KOPT-K1 (cell line): Measurements from ENCODE around the gene RFC1.
"Not testable (repeated sequence)": the region's sequence is repeated elsewhere in the genome, so short reads cannot be mapped to it uniquely, and the experiment has no call there.

Experiments
- H3K27ac ChIP-seq: fragments of 200-600 bp; sonication (generic); 2 replicates; pipeline ENCODE4 v1.5.1; 2016; ENCODE audit warnings: antibody characterized with exemption, mild to moderate bottlenecking, low read depth, low read length; ENCODE audit not compliant: poor library complexity, severe bottlenecking
- H3K36me3 ChIP-seq: fragments of 200-600 bp; sonication (generic); 2 replicates; pipeline ENCODE4 v1.5.1; 2017; ENCODE audit warnings: antibody characterized with exemption, mild to moderate bottlenecking, low read length, moderate library complexity; ENCODE audit not compliant: insufficient read depth
- H3K9me3 ChIP-seq: fragments of 200-600 bp; sonication (generic); 2 replicates; pipeline ENCODE4 v1.5.1; 2017; ENCODE audit warnings: antibody characterized with exemption, low read length, mild to moderate bottlenecking; ENCODE audit not compliant: insufficient read depth, poor library complexity, severe bottlenecking

RFC1 gene

DNA sequence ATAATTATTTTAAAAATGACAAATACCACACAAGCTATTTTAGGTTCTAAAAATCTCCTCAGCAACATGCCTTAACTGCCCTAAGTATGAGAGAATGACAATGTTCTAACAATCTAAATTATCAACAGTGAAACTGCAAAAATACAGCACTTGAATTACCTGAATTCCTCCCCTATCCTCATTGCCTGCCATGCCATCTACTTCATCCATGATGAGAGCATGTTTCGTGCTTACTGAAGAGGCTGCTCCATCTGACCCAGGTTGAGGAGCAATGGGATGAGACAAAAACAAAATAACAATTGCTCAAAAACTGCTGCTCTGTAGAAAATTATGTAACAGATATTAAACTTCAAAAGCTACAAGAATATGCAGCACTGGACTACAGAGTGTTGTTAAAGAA is 63.3 kb downstream of the RFC1 start:
- H3K9me3 ChIP-seq, result peaks cover 8% of the 10 kb centered on the region
- no peak overlapping the region for H3K27ac ChIP-seq
- peaks cover 98% of the 10 kb centered on the region for H3K36me3 ChIP-seq

DNA sequence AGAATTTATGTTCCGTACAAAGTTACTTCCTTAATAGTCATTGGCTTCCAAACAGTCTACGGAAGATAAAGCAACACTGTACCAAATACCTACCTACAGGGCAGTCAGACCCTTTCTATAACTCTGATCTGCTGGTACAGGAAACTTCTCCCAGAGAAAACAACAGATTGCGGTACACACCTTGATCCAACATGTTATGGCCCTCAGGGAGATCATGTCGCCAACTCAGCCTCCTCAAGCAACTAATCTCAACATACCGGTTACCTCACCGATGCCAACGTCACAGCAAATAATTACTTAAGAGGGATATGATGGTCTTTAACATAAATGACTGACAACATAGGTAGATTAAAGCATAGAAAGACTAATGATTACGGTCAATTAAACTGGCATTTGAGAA is 70.4 kb downstream of the RFC1 start:
- Histone ChIP-seq H3K36me3 (peaks cover 87% of the 10 kb centered on the region), H3K27ac (no peak overlapping the region), H3K9me3 (peaks cover 12% of the 10 kb centered on the region)

DNA sequence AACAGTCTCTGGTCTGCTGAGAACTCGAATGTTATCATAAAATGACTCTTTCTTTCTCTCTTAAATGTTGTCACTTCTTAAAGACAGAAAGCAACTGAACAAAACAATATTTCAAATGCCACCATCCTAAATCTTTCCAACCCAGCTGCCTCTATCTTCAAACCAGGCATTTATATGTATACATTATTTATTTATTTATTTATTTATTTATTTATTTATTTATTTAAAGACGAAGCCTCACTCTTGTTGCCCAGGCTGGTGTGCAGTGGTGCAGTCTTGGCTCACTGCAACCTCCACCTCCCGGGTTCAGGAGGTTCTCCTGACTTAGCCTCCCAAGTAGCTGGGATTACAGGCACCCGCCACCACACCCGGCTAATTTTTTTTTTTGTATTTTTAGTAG is 73.7 kb downstream of the RFC1 start:
- H3K27ac ChIP-seq, H3K9me3 ChIP-seq: not testable (repeated sequence)
- H3K36me3 ChIP-seq, result peaks cover 88% of the 10 kb centered on the region

DNA sequence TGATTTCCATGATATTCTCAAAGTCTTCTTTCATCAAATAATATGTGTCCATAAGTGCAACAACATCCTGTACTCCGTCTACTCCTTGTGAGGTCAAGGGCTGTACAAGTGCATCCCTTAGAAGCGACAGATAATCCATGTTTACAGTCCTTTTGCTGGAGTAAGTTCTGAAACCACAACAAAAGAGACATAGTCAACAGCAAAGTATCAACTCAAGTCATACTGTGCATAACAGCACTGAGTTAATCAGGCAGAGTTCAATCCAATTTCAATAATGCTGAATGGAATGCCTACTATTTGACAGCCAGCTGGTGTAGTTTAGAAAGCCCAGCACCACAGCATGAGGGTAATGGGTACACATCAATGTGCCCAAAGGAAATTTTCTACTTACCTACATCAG is 74.5 kb downstream of the RFC1 start:
- Histone ChIP-seq H3K36me3 (peaks cover 94% of the 10 kb centered on the region), H3K9me3 (no peaks in the 10 kb centered on the region), H3K27ac (no peak overlapping the region)

DNA sequence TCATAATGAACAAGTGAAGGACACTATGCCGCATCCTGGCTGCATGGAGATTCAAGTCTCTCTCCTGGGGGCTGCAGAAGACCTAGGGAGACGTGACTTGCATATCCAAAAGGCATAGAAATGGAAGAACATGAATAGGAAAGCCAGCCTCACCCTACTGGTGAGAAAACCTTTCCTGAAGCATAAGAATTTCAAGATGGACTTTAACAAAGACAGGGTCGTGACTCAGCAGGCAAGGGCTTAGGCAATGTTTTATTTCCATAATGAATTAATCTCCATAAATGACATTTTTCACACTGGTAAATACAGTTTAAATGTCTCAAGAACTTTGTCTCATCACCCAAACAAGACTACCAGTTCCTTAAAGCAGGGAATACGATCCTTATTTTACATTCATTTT is 78.9 kb downstream of the RFC1 start:
- Histone ChIP-seq H3K27ac (no peak overlapping the region), H3K36me3 (peaks cover 78% of the 10 kb centered on the region), H3K9me3 (no peaks in the 10 kb centered on the region)

DNA sequence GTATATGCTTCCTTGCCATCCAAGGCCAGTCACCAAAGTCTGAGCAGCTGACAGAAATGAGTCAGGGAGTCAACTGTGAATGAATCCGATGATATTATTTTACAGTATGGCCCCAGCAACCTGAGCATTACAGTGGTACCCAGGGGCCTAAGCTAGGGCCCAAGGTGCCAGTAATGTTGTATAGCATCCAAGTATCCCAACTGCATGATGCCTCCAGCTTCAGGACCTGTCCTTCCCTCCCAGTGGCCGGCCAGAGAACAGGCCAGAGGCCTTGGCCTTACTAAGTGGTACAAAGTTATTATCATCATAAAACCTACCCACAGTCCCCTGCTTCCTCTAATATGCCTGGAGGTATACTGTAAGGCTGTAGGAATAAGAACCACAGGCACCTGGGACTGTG is 79.9 kb downstream of the RFC1 start:
- H3K9me3 ChIP-seq, result no peaks in the 10 kb centered on the region
- H3K27ac ChIP-seq, result no peak overlapping the region
- H3K36me3 ChIP-seq, result peaks cover 68% of the 10 kb centered on the region

DNA sequence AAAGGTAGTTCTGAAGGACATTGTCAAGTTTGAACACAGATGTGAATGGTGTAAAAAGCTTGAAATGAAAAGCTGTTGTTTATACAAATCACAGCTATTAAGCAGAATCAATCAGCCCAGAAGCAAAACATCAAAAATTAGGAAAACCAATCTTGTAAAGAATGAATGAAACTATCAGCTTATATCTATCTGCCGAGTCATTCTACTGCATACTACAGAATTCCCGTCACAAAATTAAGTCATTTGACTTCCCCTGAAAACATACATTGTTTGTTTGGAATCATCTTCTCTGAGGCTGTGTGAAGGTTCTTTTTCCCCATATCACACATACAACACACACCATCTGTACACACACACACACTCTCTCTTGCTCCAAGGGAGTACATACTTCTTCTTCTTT is 80.3 kb downstream of the RFC1 start:
- Histone ChIP-seq H3K9me3 (no peaks in the 10 kb centered on the region), H3K27ac (no peak overlapping the region), H3K36me3 (peaks cover 64% of the 10 kb centered on the region)

DNA sequence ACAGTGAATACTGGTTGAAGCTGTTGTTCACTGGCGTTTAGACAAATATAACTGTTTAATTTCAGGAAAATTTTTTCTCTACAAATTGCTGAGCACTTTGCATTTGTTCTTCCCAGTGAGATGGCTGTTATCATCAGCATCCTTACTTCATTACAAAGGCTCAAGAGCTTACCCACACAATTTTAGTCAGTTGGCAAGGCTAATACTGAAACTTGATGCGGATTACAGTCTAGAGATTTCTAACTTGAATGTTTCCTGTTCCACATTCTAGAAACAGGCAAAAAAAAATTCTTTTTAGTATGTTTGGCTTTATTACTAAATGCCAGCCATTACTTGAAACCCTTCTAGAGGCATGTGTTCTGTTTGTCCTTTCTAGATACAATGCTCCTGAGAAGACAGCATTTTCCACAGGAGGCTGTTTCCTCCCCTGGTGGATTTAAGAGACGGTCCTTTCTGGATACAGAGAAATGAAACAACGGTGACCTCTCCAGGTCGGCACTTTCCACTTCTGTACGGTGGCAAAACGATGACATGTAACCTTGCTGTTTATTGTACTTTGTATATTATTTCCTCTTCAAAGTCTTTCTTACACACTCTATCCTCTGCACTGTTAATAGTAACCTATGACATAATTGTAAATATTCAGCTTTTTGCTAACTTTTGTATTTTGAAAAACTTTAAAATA is 80.9 kb downstream of the RFC1 start:
- Histone ChIP-seq H3K27ac (no peak overlapping the region), H3K9me3 (no peaks in the 10 kb centered on the region), H3K36me3 (peaks cover 58% of the 10 kb centered on the region)

DNA sequence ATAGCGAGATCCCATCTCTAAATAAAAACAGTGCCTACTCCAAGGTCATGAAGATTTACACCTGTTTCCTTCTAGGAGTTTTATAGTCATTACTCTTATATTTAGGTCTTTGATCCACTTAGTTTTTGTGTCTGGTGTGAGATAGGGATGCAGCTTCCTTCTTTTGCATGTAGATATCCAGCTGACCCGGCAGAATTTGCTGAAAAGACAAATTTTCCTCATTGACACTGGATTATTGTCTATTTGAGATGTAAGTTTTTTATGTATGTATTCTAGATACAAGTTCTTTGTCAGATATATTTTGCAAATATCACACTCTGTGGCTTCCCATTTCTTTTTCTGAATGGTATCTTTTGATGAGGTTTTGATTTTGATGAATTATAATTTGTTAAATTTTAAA is 85.4 kb downstream of the RFC1 start:
- Histone ChIP-seq H3K36me3 (peaks cover 13% of the 10 kb centered on the region), H3K9me3 (no peaks in the 10 kb centered on the region), H3K27ac (no peak overlapping the region)

DNA sequence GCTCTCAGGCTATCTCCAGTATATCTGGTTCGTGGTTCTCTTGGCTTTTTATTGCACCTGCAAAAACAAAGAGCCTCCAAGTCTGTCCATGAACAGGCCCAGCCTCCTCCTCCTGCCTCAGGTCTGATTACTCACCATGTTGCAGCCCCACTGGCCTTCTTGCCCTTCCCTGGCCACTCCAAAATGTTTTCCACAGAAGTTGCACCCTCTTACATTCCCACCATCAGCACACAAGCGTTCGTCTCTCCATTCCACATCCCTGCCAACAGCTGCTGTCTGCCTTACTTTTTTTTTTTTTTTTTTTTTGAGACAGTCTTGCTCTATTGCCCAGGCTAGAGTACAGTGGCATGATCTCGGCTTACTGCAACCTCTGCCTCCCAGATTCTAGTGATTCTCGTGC is 86.7 kb downstream of the RFC1 start:
- H3K27ac ChIP-seq, result no peak overlapping the region
- H3K36me3 ChIP-seq, result no peaks in the 10 kb centered on the region; the same call in 1 of the 2 replicates
- H3K9me3 ChIP-seq, result no peaks in the 10 kb centered on the region

DNA sequence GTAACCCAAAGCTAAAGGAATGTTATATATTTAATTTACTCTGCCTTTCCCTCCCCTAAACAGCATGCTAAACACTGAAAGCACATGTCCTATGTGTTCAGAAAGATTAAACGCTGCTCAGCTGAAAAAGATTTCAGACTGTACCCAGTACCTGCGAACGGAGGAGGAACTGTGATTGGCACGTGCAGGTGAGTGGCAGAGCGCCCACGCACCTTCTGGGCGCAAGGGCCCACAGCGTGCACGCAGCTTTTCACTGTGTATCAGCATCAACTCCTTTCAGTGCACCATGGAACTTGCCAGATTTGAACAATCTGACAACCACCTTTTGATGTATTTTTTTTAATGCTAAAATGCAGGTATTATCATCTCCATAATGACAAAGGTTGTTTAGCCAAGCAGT is 87.7 kb downstream of the RFC1 start:
- Histone ChIP-seq H3K9me3 (no peaks in the 10 kb centered on the region), H3K36me3 (peaks cover 2% of the 10 kb centered on the region; the same call in 1 of the 2 replicates), H3K27ac (no peak overlapping the region)

DNA sequence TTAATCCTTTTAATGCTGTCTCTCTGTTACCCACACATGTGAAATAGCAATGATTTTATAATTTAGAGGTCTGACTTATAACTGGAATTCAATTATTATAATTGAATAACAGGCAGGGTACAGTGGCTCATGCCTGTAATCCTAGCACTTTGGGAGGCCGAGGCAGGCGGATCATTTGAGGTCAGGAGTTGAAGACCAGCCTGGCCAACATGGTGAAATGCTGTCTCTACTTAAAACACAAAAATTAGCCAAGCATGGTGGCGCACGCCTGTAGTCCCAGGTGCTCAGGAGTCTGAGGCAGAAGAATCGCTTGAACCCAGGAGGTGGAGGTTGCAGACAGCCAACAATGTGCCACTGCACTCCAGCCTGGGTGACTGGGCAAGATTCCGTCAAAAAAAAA is 88.5 kb downstream of the RFC1 start:
- not testable (repeated sequence) for H3K36me3 ChIP-seq, H3K9me3 ChIP-seq, H3K27ac ChIP-seq

DNA sequence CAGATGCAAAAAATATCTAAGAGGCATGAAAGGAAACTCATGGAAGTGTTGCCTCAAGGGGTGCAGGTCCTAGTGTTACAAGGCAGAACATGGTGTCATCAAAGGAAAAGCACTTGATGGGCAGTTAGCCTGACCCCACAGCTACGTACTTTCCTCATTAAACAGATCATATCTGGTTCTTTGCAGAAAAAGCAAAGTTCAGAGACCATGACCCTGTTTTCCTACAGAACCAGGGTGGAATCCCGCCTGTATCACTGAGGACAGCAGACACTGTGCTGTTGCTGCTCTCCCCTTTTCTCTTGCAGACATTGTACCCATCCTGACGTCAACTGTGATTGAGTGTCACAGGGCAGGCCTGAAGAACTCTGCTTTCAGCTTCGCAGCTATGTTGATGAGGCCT is 91.7 kb downstream of the RFC1 start:
- Histone ChIP-seq H3K36me3 (peaks cover 6% of the 10 kb centered on the region; the same call in 1 of the 2 replicates), H3K27ac (no peak overlapping the region), H3K9me3 (no peaks in the 10 kb centered on the region)

DNA sequence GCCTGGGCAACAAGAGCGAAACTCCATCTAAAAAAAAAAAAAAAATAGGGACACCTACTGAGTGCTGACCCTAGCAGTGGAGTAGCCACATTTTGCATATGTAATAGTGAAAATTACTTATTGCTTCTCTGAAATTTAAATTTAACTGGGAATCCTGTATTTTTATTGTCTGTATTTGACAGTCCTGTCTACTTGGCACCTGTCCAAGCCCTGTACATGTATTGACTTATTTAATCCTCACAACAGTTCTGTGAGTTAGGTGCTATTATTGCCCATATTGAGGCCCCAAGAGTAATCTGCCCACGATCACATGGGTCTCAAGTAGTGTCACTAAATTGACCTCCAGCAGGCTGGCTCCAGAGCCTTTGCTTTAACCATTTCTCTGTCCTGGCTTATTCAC is 102.3 kb downstream of the RFC1 start:
- no peaks in the 10 kb centered on the region for H3K9me3 ChIP-seq
- no peak overlapping the region for H3K27ac ChIP-seq
- H3K36me3 ChIP-seq, result no peaks in the 10 kb centered on the region

DNA sequence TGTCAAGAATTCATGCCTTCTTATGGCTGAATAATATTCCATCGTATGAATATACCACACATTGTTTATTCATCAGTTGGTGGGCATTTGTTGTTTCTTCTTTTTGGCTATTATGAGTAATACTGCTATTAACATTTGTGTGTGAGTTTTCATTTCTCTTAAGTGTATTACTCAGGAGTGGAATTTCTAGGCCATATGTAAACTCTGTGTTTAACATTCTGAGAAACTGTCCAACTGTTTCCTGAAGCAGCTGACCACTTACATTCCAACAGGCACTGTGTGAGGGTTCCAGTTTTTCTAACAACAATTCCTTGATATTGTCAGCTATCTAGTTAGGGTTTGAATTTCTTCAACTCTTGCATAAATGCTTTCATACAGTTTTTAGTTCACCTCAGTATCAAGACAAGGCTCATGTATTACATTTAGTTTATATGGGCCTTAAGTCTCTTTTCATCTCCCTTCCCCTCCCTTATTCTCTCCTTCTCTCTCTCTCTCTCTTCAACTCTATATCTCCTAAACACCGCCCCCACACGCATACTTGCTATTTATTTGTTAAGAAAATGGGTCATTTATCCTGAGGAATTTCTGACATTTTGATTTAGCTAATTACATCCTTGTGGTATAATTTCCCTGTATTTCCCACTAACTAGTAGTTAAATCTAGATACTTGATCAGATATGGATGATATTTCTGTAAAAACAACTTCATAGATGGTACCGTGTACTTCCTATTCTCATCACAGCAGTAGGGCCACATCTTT is 106.4 kb downstream of the RFC1 start:
- Histone ChIP-seq H3K36me3 (no peaks in the 10 kb centered on the region), H3K9me3 (no peaks in the 10 kb centered on the region), H3K27ac (no peak overlapping the region)

DNA sequence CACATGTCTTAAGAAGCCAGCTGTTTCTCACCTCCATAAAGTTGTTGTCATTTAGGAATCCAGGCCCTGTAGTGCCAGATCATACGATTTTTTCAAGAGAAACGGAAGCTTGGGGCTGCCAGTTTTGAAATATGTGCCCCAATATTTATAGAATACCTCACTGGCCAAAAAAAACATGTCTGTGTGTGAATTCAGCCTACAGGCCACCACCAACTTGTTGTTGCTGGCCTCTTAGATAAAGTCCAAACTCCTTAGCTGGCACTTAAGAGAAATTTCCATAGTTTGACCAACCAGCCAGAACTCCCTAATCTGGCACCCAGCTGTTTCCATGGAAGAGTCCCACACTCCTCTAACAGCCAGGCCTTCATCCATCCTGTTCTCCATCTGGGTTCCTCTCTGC is 109.7 kb downstream of the RFC1 start:
- no peak overlapping the region for H3K27ac ChIP-seq
- no peaks in the 10 kb centered on the region for H3K36me3 ChIP-seq
- no peaks in the 10 kb centered on the region for H3K9me3 ChIP-seq
